Activated CD4-positive, CD25-positive, alpha-beta regulatory T cell treated with anti-CD3 and anti-CD28 coated beads, Interleukin-2, amount 50 U/mL, for 24 hours (primary cell): Measurements from ENCODE around the gene PSIP1.
"Not testable (repeated sequence)": the region's sequence is repeated elsewhere in the genome, so short reads cannot be mapped to it uniquely, and the experiment has no call there.

Source experiments
- ATAC-seq, 2 donors: fragments of 150-1000 bp; cut with Tn5 transposase; one replicate each; pipeline ENCODE4 v1.10.0; 2021; ENCODE audit warnings: mild to moderate bottlenecking in 1 of 2, moderate library complexity in 1 of 2

PSIP1 gene

DNA sequence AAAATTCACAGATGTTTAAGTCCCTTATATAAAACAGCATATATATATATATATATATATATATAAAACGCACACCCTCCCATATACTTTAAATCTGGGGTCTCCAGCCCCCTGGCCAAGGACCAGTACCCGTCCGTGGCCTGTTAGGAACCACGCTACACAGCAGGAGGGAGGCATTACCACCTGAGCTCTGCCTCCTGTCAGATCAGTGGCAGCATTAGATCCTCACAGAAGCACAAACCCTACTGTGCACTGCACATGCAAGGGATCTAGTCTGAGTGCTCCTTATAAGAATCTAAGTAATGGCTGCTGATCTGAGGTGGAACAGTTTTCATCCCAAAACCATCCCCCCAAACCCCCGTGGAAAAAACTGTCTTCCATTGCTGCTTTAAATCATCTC is 9.0 kb downstream of the PSIP1 start:
- no peak for ATAC-seq

DNA sequence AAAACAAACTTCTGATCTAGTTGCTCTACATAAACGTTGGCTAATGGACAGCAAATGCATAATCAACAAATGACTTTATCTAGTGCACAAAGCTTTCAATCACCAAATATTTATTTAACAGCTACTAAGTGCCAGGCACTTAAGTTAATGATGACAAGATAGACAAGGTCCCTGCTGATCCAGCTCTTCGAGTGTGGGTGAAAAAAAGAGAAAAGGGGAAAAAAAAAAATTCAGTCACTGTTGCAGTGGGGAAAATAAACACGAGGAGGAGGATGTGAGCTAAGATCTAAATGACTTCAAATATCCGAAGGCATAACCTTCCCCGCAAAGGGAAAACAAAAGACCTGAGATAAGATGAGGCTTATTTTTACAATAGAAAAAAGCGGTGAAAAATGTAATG is 9.6 kb downstream of the PSIP1 start:
- ATAC-seq, result no peak

DNA sequence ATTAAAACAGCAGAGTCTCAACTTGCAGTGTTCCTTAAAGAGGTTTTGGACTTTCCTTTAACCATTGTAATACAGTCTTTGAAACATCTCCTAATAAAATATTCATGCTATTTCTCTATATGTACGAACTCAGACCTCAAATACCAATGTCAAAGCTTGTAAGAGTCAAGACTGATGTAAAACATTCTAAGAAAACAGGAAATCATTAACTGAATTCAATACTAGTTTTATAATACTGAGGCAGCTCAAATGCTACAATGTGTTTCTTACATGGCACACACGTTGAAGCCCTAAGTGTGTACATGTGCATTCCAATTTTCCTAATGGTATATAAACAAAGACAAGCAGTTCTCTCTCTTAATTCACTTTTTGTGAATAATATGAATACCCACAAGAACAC is 11.6 kb downstream of the PSIP1 start:
- peak; percentile 46 to 52 for ATAC-seq

DNA sequence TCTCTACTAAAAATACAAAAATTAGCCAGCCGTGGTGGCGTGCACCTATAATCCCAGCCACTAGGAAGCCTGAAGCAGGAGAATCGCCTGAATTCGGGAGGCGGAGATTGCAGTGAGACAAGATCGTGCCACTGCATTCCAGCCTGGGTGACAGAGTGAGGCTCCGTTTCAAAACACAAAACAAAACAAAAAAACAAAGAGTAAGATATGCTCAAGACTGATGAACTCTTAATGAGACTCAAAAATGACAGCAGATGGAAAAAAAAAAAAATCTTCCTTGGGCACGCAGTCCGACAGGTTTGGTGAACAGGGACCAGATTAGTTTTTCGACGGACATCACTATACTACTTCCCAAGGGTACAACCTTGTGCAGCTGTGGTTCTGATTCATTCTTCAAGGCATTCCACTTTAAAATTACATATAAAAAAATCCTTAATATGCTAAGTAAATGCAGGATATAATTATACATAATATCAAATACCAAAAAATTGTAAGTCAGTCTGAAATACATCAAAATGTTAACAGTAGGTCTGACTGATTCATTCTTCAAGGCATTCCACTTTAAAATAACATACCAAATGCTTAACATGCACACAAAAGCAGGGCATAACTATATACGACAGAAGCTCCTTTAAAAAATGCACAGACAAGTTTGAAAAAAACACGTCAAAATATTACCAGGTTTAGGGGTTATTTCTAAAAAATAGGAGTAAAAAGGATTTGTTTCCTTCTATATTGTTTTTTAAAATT is 12.3 kb downstream of the PSIP1 start:
- ATAC-seq, result no peak

DNA sequence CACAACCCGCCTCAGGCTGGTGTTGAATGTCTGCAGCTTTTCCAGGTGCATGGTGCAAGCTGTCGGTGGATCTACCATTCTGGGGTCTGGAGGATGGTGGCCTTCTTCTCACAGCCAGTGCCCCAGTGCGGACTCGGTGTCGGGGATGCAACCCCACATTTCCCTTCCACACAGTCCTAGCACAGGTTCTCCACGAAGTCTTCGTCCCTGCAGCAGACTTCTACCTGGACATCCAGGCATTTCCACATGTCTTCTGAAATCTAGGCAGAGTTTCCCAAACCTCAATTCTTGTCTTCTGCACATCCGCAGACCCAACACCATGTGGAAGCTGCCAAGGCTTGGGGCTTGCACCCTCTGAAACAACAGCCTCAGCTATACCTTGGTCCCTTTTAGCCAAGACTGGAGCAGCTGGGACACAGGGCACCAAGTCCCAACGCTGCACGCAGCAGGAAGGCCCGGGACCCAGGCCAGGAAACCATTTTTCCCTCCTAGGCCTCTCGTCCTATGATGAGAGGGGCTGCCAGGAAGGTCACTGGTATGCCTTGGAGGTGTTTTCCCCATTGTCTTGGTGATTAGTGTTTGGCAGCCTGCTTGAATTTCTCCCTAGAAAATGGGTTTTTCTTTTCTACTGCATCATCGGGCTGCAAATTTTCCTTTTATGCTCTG is 18.2 kb downstream of the PSIP1 start:
- no peak for ATAC-seq

DNA sequence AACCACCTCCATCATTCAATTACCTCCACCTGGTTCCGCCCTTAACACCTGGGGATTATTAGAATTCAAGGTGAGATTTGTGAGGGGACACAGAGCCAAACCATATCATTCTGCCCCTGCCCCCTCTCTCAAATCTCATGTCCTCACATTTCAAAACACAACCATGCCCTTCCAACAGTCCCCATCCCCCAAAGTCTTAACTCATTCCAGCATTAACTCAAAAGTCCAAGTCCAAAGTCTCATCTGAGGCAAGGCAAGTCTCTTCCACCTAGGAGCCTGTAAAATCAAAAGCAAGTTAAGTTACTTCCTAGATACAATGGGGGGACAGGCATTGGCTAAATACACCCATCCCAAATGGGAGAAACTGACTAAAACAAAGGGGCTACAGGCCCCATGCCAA is 18.8 kb downstream of the PSIP1 start:
- no peak for ATAC-seq

DNA sequence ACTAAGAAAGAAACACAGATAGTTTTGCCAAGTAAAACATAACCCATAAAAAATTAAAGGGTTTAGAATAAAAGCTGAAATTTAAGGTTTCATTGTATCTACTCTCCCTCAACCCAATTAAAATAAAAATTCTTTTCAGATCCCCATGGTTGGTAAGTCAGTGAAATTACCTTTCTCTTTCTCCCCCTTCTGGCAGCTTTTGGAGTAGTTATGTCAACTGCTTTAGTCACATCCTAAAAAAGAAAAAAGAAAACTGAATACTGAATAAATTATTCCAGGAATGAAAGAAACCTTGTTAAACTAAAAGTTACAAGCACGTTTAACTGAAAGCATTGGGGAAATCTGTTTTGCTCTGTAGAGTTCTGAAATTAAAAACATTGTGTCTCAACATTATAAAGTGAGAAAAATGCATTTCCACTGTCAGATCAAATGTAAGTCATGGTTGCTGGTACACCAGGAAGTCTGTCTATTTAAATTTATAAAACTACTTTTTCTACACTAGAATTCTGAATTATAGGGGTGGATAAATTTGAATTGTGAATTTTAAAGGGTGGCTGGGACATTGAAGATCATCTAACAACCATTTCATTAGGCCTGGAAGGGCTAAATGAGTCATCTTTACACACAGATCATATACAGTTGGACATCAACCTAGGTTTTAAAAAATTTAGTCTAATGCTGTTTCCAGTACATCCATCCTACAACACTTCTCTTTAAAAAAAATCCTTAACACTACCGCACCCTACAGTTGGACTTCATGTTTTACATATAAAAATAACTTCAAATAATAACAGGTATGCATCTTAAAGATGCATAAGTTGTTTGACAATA is 24.7 kb downstream of the PSIP1 start:
- peak; percentile 38 to 45 for ATAC-seq

DNA sequence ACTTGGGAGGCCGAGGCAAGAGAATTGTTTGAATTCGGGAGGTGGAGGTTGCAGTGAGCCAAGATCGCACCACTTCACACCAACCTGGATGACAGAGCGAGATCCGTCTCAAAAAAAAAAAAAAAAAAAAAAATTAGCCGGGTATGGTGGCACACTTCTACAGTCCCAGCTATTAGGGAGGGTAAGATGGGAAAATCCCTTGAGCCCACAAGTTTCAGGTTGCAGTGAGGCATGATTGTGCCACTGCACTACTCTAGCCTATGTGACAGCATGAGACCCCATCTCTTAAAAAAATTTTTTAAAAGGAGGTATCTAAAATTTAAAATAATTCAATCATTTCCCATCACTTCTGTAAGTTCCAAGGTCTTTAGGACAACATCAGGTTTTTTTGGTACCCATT is 26.0 kb downstream of the PSIP1 start:
- ATAC-seq, result peak; percentile 46 to 66

DNA sequence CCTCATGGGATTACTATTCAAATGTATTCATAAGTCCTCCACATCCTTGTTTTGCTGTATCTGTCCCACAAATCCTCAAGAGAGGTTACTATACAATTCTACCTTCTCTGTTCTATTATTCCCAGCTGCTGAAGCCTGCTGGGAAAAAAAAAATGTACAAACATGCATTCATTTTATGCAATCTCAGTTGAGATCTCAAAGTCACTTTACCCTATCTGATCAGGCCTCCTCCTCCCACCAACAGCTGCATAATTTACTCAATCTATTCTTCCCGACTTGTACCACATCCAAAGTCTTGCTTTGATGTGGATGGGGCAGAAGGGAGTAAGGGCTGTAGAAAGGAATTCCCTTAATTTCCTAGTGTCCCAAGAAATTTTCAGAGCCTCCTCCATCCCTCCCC is 28.6 kb downstream of the PSIP1 start:
- ATAC-seq, result no peak

DNA sequence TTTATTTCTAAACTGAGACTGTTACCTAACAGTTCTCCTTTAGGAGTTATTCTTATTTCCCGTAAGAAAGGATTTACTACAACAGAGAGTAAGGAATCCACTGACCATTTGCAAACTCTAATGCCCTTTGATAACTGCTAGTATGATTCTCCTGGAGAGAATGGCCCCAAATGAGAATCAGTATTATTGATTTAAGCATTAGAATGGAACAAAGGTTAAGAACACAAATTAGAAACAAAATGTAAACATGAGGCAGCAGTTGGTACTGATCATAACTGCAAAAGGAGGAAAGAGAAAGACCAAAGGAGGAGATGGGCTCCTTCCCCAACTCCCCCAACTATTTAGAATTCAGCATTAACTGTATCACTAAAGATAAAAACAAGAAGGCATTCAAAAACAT is 30.7 kb downstream of the PSIP1 start:
- no peak for ATAC-seq

DNA sequence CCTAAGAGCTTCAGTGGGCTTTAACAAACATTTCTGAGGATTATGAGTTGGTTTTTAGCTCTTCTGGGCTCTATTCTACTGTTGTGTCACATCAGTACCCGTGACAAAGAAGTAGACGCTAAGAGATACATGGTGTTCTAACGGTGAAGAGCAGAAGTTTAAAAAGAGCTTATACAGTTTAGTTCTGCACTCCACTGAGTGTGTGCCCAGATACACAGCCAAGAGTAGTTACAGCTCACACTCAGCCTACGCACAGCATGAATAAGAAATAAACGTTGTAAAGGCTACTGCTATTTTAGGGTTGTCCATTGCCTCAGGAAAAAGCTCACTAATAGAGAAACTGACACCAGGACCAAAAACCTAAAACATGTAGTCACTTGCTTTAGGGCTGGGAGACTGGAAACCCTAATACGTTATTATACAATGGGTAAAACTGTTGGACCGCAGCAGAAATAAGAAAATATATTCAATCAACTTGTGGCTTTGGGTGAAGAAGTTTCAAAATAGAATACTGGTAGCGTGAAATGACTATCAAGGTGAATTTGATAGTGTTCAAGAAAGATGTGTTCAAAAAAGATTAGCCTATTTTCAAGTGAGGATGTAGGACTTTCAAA is 34.7 kb downstream of the PSIP1 start:
- ATAC-seq, result no peak

DNA sequence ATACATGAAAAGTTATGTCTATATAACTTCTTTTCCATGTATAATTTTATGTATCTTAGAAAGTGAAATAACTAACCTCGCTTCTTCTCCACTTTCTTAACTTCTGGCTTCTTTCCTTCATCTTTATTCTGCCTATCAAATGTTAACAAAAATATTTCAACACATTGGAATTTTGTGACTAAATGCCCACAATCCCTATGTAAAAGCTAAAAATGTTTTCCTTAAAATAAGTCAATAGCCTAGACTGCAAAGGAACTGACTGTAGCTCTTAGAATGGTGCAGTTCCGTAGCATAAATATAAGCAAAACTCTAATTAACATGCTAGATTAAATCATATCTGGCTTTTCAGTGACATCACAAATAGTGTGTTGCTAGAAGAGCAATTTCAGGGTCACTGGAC is 40.9 kb downstream of the PSIP1 start:
- no peak for ATAC-seq

DNA sequence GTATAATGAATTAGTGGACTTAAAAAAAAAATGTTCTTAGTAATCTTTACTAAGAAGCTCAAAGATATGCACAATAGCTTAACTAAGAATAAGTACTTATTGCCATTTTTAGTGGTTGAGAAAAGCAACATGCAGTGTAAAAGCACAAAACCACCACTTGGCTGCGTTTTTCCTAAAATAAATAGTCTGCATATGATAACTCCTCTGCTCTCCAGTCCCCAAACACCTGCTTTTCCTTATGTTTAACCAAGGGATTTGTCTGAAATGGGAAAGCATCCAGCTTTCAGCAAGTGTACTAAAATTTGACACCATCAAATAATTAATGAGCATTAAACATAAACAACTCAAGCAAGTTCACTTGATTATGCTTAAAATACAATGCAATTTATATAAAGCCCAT is 41.4 kb downstream of the PSIP1 start:
- ATAC-seq, result no peak

DNA sequence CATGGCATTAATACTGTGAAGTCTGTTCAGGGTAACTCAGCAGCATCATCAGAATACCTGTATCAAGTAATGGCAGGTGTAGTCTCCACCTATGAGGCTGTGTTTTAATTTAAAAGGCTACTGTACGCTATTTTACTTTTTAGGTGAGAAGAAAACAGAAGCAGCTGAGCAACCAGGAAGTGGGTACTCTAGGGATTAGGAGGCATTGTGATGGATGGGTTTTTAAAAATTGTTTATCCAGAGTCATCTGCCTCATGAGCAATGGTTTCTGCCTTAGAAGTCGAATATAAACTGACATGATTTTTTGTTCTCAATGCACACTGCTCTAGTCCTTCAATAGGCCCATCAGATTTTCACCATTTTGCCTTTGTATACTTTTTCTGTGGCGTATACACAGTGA is 42.6 kb downstream of the PSIP1 start:
- no peak for ATAC-seq

DNA sequence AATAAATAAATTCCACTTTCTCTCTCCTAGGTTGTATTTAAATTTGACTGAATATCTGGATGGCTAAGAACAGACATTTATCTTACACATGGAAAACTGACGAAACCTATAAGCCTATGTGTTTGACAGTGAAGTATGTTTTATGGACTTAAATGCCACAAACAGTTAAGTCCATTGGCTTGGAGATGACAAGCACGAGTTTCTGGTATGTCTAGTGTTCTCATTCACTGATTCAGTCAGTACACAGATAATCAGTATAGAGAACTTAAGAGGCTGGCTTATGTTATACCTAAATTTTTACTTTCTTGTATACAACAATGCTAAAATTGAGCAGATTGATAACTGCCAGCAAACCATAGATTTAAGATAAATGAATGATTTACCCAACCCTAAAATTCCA is 49.2 kb downstream of the PSIP1 start:
- ATAC-seq, result no peak

DNA sequence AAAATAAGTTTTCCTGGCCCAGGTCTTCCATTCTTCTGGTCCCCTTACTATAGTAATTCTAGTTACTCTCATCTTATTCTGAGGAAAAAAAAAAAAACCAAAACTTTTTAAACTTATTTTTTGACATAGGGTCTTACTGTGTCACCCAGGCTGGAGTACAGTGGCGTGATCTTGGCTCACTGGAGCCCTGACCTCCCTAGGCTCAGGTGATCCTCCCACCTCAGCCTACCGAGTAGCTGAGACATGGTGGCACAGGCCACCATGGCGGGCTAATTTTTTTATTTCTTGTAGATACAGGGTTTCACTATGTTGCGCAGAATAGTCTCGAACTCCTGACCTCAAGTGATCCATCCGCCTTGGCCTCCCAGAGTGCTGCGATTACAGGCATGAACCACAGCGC is 49.7 kb downstream of the PSIP1 start:
- ATAC-seq, result no peak

DNA sequence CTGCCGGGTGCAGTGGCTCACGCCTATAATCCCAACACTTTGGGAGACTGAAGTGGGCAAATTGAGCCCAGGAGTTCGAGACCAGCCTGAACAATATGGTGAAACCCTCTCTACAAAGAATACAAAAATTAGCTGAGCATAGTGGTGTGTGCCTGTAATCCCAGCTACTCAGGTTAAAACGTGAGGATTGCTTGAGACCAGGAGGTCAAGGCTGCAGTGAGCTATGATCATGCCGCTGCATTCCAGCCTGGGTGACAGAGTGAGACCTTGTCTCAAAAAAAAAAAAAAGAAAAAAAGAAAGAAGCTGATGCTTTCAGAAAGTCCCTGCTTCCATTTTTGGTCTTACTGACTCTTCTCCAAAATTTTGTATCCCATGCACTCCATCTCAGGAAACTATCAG is 56.8 kb downstream of the PSIP1 start:
- ATAC-seq, result no peak

DNA sequence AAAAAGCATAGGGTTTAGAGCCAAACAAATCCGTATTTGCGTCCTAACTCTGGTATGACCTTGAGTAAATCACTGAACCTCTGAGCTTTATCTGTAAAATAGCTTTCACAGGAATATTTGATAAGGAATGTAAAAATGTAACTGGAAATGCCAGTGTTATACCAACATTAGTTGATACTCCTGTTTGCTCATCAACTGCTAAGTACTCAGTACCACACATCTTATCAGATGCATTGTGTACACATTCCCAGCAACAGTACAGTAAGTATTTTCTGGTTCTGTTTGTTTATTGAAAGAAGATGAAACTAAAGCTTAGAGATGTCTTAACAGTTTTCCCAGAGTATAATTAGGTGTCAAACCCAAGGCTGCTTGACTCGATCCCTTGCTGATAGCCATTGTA is 66.6 kb downstream of the PSIP1 start:
- ATAC-seq, result no peak

DNA sequence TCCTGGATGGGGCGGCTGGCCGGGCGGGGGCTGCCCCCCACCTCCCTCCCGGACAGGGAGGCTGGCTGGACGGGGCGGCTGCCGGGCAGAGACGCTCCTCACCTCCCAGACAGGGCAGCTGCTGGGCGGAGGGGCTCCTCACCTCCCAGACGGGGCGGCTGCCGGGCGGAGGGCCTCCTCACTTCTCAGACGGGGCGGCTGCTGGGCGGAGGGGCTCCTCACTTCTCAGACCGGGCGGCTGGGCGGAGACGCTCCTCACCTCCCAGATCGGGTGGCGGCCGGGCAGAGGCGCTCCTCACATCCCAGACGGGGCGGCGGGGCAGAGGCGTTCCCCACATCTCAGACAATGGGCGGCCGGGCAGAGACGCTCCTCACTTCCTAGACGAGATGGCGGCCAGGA is 68.5 kb downstream of the PSIP1 start:
- not testable (repeated sequence) for ATAC-seq

DNA sequence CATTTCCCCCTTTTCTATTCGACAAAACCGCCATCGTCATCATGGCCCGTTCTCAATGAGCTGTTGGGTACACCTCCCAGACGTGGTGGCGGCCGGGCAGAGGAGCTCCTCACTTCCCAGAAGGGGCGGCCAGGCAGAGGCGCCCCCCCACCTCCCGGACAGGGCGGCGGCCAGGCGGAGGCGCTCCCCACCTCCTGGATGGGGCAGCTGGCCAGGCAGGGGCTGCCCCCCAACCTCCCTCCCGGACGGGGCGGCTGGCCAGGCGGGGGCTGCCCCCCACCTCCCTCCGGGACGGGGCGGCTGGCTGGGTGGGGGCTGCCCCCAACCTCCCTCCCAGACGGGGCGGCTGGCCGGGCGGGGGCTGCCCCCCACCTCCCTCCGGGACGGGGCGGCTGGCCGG is 68.9 kb downstream of the PSIP1 start:
- not testable (repeated sequence) for ATAC-seq

DNA sequence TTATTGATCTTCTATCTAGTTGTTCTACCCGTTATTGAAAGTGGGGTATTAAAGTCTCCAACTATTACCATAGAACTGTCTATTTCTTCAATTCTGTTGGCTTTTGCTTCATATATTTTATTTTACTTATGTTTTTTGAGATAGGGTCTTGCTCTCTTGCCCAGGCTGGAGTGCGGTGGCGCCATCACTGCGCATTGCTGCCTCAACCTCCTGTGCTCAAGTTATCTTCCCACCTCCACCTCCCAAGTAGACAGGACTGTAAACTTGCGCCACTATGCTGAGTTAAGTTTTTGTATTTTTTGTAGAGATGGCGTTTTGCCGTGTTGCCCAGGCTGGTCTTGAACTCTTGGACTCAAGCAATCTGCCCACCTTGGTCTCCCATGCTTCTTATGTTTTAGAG is 71.9 kb downstream of the PSIP1 start:
- no peak for ATAC-seq

DNA sequence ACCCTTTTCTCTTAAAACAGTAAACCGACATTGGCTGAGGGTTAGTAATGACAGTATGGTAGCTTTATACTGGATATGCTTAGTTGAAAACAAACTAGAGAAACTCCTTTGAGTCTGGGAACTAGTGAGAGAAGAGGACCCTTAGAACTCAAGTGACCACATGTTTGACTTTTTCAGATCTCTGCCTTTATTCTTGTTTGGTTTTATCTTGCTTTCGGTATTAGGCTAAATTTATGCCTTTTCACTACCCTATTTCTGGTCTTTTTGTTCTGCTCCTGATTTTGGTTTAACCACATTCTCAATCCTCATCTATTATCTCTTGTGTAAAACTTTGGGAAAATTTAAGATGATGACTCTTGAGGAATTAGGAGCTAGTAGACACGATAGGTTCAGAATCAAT is 77.1 kb downstream of the PSIP1 start:
- ATAC-seq, result no peak

DNA sequence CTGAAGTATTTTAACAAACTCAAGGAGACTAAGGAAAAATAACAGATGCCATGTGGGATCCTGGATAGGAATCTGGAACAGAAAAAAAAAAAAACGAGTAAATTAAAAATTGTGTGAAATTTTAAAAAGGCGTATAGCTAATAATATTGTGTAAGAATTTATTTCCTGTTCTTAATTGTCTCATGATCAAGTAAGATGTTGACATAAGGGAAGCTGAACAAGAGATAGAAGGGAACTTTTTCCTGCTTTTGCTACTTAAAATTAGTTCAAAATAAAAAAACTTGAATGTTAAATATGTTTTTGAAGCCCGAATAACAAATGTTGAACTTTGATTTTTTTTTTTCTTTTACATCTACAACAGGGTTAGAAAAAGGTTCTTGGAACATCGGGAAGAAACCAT is 77.6 kb downstream of the PSIP1 start:
- ATAC-seq, result no peak
